Nucleus accumbens (tissue), 56 donors: ENCODE data around the gene SEC24D.

ENCODE experiments used
- DNase-seq, 56 donors: peaks; one replicate each; lab custom pipeline; 2025; lab: John Stamatoyannopoulos, UW

The SEC24D gene

DNA sequence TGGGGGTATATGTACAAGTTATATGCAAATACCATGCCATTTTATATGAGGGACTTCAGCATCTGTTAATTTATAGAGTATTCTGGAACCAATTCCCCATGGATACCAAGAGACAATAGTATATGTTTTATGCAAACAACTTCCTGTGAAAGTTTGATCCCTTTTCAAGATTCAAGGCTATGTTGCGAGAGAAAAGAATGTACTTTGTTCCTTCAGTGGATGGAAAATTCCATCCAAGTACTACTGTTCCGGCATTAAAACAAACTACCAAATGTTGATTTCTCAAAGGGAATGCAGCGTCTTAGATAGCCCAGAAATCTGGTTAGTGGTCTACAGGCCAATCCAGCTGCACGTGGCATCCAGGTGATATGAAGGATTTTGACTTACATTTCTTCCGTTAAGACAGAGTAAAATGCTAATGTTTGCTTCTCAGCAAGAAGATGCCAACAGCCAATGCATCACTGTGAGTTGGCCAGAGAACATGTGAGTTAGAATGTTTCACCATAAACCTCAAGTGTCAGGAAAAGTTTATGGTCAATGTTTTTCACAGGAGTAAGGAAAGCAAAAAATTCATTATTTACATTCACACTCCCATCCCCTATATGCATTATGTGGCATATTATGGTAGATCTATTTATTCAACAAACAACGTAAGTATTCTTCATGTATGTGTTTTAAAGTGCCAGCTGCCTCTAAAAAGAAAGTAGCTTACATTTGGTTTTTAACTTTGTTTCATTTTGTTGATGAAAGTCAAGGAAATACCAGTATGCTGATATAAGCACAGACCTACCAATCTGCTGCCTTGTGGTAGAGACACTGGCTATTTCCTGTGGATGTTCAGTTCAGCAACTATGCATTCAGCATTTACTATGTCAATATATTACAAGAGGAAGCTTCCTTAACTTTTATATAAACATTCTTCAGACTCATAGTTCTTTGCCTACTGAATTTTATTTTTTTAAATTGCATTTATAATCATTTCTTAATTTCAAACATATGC is 106.3 kb downstream of the SEC24D start:
- DNase-seq = no peak

DNA sequence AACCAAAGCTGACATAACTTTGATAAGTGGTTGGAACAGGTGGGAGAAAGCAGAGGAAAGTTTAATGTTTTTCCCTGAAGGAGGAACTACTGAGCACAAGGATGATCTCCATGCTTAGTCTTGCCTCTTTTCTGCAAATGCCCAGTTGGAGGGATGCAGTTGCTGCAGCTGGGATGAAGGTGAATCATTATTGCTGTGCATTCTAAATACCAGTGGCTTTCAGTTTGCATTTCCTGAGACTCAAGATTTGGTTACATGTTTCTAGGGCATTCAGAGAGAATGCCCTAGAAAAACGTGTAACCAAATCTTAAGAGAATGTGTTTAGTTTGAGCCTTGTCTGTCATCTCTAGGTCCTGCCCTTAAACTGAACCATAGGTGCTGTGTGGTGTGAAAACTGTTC is 108.6 kb downstream of the SEC24D start:
- no peak for DNase-seq

DNA sequence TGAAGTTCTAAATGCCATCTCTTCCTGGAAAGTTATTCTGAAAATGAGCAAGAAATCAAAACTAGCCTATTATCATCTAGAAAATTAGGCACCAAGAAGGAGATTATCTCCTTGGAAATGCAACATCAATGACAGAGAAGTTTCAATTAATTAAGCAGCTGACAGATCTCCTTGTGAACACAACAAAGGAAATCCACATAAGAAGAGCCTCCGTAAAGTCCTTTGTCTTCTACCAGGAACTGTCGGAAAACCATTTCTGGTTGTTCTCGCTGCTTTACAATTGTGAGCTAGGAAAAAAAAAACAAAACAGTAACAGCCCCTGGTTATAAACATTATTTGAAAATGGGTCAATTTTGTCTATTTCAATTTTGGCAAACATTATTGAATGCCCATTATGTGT is 112.6 kb downstream of the SEC24D start:
- no peak for DNase-seq

DNA sequence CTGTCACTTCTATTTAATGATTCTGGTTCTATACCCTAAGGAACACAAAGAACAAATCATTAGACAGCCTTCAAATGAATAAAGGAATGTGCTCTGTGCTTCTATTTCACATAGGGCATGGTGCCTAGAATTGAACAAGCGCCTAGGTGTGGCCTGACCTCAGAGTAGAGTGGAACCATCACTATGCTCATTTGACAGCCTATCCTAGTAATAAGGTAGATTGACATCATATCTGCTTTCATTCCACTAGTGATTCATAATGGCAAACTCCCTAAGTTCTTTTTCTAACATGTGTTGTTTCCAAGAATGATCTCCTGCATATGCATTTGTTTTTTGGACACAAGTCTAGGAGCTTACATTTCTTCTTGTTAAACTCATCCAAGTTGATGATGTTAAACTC is 114.2 kb downstream of the SEC24D start:
- DNase-seq = no peak

DNA sequence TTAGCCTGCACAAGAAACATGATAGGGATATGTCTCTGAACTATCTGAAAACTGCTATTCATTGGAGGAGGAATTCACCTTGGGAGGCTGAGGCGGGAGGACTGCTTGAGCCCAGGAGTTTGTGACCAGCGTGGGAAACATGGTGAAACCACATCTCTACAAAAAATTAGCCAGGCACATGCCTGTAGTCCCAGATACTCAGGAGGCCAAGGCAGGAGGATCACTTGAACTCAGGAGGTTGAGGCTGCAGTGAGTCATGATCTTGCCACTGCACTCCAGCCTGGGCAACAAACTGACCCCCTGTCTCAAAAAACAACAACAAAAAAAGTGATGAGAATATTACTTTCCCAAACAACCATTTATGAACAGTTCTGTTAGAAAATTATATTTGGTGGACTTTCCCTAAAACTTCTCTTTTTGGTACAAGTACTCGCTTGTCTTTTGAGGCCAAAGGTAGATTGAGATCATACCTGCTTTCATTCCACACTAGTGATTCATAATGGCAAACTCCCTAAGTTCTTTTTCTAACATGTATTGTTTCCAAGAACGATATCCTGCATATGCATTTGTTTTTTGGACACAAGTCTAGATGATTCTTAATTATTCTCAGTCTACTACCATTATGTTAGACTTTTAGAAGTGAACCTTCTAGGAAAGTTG is 117.3 kb downstream of the SEC24D start:
- DNase-seq = no peak

DNA sequence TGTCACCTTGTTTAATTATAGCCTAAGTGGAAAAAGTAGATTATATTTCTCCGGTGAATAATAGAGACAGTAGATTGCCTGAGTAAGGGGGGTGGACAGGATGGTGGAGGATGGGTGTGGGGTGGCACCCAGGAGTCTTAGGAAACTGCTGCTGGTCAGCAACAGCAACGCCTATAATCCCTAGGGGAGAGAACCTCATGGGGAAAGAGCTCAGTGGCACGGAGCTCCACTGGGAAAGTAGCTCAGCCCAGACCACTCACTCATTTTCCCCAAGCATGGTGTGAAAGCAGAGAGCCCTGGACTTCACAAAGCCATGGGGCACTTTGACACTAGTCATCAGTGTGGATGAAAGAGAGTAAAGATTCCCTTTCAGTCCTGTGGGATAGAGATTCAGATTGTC is 119.6 kb downstream of the SEC24D start:
- DNase-seq = no peak

DNA sequence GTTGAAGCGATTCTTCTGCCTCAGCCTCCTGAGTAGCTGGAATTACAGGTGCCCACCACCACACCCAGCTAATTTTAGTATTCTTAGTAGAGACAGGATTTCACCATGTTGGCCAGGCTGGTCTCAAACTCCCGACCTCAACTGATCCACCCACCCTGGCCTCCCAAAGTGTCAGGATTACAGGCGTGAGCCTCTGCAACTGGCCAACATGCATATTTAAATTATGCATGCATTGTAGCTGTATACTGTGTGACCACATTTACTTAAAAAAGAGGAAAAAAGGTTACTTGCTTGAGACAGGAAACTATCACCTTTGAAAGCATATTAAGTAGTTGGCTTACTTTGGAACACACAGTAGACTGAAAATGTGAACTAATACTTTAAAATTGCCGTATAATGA is 121.2 kb downstream of the SEC24D start:
- DNase-seq = no peak

DNA sequence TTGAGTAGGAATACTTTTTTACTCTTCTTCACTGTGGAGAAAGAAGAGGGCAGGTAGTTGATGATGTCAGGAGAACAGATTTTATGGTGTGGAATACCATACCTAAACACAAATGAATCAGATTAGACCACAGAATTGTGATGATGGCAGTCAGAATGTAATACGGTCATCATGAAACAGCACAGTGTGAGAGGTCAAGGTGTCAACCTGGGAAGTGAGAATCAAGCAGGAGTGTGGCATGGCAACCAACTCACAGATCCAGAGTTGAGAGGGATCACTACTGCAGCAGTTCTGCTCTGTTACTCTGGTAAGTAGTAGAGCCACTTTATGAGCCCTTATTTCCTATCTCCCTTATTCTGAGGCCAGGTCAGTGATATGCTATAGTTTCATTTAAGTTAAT is 123.1 kb downstream of the SEC24D start:
- DNase-seq = no peak

DNA sequence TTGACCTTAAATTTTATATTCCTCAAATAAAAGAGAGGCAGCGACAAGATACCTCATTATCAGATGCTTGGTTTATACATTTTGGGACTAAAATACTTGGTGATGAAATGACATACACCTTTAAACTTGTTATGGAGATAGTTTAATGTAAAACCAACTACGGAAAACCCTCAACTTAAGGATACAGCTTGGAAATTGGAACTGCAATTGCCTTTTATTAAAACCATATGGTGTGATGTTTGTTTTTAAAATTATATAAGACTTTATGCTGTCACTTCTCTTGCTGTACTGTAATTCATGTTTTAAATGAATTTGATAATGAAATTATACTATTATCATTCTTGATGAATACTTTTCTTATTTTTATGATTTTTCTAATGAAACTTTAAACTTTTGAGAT is 124.9 kb downstream of the SEC24D start:
- DNase-seq = no peak

DNA sequence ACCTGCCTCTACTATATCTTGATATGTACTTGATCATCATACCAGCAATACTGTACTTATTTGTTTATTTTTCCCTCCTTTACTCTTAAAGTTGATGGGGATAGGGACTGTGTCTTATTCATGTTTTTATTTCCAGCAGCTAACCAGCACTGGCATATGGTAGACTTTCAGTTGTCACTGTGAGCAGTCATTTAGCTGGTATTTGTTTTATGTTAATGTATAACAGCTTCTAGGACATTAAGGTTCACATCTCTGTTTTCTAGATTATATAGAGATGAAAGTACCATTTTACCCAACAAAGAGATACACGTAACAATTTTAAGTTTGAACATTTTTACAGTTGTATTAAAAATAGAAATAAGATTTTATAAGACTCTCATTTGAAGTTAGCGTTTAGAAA is 132.8 kb downstream of the SEC24D start:
- no peak for DNase-seq

DNA sequence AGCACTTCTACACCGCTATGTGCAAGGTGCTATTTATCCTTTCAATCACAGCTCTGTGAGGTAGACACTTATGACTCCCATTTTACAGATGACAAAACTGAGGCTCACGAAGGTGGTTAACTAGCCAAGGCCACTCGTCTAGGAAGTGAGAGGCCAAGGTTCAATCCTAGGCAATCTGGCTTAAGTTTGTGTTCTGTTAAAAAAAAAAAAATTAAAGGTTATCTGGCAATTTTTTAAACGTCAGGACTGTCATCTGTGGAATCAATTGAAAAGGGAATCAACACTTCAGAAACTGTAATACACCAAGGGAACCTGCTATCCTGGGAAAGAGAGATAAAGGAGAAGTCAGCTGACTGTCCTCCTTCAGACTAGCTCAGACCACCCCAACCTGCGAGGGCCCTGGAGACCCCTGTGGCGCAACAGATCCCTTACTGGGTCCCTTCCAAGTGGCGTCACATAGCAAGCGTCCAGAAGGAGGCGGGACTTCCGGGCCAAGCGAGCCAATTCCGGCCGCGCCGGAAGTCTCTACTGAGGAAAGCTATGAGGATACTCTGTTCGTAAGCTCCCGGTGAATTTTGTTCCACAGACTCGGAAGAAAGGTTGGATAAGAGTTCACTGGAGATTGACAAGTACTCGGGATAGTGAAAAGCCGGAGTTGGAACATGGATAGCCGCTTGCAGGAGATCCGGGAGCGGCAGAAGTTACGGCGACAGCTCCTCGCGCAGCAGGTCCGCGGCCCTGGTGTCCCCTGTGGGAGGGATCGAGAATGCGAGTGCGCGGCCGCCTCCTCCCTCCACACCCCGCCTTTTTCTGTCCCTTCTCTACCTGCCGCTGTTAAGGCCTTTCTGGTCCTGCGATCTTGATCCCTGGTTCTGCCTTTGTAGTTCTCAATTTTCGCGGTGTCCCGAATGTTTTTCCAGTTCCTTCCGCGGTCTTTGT is 150.8 kb downstream of the SEC24D start, which contains the start of gene METTL14:
METTL14 (plus strand) TSS at position 520 of the 939 bp plus-strand sequence; CDS start at position 663, 143 bp downstream.
- peak; percentile 32 to 97 (median 86) for DNase-seq

DNA sequence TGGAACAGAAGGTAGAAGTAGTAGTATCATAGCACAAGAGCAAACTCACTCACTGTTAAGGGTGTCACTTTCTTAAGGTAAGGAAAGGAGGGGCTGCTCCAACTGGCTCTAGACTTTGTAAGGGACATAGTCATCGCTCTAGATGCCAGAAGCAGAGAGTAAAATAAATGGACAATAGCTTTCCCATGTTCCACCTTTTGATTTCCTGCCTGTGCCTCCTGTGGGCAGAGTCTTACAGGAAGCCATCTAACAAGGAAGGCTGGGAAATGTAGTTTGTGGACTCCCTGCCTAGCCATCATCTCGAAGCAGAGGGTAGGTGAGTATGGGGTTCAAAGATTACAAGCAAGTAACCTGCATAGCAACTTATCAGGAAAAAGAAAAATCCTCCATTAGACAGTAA is 152.4 kb downstream of the SEC24D start:
- no peak for DNase-seq

DNA sequence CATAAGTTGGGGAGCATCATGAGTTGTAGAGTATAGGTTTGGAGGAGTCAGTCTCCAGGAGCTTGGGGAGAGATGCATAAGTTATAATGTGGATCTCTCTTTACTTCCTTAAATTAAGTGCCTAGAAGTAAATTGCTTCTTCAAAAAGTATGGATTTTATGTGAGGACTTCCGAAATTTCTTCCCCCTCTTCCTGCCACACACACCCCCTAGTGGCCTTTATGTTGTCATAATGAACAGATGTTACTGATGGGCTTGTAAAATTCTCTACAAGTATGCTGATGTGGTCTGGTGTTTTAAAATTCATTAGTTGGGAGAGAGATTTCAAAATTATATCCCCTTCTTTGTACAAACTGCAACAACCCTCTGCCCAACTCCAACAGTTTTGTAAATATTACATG is 153.0 kb downstream of the SEC24D start:
- DNase-seq = no peak

DNA sequence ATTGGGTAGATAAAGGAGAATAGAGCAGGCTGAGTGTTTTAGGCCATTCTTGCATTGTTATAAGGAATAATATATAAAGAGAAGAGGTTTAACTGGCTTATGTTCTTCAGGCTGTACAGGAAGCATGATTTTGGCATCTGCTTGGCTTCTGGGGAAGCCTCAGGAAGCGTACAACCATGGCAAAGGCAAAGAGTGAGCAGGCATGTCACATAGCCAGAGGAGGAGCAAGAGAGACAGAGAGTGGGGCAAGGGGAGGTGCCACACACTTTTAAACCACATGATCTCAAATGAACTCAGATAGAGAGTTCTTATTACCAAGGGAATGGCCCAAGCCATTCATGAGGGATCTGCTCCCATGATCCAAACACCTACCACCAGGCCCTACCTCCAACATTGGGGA is 155.1 kb downstream of the SEC24D start:
- no peak for DNase-seq

DNA sequence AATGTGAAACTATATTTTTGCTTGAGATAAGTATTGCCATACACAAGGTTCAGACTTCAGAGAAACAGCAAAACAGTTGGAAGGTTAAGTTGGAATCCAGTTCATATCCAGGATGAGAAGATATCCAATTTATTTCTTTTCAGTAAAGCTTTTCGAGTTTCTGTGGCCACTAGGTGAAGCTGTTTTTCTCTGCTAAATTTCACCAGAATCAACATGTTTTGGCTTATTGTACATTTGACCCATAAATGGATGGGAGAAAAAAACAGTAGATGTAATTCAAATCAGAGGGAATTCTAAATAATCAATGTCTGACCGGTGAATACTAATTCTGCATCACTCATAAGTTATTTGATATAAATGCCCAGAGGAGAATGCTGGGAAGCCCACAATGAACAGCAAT is 159.8 kb downstream of the SEC24D start:
- DNase-seq = no peak
